ENCODE data around the gene TTC7B.

The TTC7B gene

DNA sequence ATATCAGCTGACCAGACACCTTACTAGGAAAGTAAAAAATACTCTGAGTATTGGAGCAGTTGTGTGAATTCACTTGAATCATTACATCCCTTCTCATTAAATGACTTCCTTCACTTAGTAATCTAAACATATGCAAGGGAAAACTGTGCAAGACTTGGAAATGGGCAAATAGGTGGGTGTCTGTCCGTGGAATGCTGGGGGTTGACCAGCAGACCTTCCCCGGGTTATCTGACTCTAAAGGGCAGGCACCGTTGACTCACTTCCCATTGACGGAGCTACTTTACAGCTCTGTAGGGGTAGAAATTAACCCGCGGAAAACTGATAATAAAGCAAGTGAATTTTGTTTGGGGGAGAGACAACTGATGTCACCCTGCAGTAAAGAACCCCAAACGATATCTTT lies 199.3 kb downstream of the TTC7B start:
- DNase-seq (ENCODE audit: low read depth, low spot score): no peak
- TF ChIP-seq, protein P1, sequence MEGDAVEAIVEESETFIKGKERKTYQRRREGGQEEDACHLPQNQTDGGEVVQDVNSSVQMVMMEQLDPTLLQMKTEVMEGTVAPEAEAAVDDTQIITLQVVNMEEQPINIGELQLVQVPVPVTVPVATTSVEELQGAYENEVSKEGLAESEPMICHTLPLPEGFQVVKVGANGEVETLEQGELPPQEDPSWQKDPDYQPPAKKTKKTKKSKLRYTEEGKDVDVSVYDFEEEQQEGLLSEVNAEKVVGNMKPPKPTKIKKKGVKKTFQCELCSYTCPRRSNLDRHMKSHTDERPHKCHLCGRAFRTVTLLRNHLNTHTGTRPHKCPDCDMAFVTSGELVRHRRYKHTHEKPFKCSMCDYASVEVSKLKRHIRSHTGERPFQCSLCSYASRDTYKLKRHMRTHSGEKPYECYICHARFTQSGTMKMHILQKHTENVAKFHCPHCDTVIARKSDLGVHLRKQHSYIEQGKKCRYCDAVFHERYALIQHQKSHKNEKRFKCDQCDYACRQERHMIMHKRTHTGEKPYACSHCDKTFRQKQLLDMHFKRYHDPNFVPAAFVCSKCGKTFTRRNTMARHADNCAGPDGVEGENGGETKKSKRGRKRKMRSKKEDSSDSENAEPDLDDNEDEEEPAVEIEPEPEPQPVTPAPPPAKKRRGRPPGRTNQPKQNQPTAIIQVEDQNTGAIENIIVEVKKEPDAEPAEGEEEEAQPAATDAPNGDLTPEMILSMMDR (IDR thresholded peaks at IDR 0.05; ENCODE audit: insufficient read depth, low read length, missing control alignments): no peak
- POLR2A ChIA-PET: interaction anchor here (0.6 kb wide), 1 partner anchor 12 kb away, joined by 5 read pairs; no protein-coding TSS in a partner anchor
- no peak overlapping the region for H3K4me3 ChIP-seq (ENCODE audit: low read depth, low read length)
- CTCF ChIA-PET: no interaction called here

DNA sequence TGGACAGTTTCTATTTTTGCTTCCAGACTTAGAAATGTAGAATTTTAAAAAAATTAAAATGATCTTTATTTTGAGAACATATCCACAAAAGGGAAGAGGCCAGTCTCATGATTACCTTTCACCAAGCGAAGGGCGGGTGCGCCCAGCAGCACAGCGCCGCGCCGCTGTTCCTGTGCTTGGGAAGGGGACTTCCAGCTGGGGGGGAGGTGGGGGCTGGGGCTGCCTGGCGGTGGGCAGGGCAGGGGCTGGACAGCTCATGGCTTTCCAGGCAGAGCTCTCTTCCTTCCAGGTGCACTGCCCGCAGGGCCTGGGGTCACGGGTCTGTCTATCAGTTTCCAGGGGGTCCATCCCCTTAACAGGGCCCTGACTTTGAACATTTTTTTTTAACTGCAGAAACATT lies 199.9 kb downstream of the TTC7B start:
- CTCF ChIA-PET: no interaction called here
- TF ChIP-seq, protein P1 (IDR thresholded peaks at IDR 0.05; ENCODE audit: insufficient read depth, low read length, missing control alignments): no peak

DNA sequence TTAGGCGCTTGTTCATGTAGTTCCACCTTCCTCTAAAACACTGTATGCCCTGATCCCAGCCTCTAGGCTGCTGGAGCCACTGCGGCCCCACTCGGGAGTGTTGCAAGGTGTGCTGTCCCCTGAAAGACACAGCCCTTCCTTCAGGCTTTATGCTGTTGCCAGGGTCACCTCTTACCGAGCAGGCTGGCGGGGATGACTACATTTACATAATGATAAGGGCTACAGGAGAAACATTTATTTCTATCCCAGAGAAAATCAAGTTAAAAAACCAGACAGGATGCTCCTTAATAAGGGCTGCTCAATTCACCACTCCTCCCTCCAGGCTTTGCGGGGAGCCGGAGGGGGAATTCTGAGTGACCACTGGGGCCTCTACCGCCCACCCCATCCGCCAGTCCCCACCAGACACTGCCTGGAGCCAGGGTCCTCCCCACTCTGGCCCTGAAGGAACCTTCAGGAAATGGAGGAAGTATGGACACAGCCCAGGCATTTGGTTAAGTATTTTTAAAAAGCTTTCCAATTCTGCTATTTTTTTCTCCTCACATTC lies 200.6 kb downstream of the TTC7B start:
- no peak overlapping the region for H3K4me3 ChIP-seq (ENCODE audit: low read depth, low read length)
- ChIA-PET CTCF (interaction anchor here (1.1 kb wide), 1 partner anchor 10 kb away, joined by 3 read pairs; no protein-coding TSS in a partner anchor), POLR2A (no interaction called here)
- no peak for DNase-seq (ENCODE audit: low read depth, low spot score)
- TF ChIP-seq, protein P1 (IDR thresholded peaks at IDR 0.05; ENCODE audit: insufficient read depth, low read length, missing control alignments): no peak

More for the DNA sequence above, 199.9 kb downstream of the TTC7B start:
- no peak overlapping the region for H3K4me3 ChIP-seq (ENCODE audit: low read depth, low read length)
- POLR2A ChIA-PET: interaction anchor here (0.6 kb wide), 1 partner anchor 13 kb away, joined by 5 read pairs; no protein-coding TSS in a partner anchor
- DNase-seq (ENCODE audit: low read depth, low spot score): no peak

DNA sequence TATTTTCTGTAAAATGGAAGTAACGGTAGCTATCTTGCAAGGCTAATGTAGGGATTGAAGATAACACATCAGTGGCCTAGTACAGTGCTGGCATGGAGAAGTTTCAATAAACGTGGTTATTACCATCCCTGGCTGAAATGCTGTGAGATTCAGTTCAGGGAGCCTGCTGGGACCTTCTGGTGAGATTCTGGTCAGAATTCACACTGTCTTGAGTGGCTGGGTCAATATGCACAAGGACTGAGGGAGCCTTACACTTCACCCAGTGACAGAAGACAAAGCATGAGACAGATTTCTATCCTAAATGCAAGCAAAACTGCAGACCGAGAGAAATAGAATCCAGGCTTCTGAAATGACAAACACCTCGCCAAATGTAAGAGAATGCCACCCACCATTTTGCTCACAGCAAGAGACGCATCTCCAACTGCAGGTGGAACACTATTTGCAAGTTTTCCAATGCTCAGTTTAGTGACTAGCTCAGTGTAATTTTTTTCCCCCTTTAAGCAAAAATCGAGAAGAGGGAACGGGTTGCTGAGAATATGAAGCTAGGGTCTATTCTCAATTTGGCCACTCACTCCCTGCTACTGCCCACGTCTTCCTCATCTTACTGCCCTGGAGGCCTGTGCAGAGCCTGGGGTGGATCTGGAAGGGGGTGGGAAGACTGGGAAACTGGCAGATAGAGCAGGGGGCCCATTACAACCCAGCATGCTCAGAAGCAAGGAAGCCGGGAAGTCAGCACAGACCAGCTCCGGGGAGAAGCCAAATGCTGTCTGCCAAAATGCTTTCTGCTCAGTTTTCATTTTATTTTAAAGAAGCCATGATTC lies 201.3 kb downstream of the TTC7B start:
- no peak overlapping the region for H3K4me3 ChIP-seq (ENCODE audit: low read depth, low read length)
- TF ChIP-seq, protein P1 (IDR thresholded peaks at IDR 0.05; ENCODE audit: insufficient read depth, low read length, missing control alignments): no peak
- CTCF ChIA-PET: interaction anchor here (1.1 kb wide), 1 partner anchor 11 kb away, joined by 3 read pairs; no protein-coding TSS in a partner anchor
- POLR2A ChIA-PET: no interaction called here
- DNase-seq (ENCODE audit: low read depth, low spot score): no peak

DNA sequence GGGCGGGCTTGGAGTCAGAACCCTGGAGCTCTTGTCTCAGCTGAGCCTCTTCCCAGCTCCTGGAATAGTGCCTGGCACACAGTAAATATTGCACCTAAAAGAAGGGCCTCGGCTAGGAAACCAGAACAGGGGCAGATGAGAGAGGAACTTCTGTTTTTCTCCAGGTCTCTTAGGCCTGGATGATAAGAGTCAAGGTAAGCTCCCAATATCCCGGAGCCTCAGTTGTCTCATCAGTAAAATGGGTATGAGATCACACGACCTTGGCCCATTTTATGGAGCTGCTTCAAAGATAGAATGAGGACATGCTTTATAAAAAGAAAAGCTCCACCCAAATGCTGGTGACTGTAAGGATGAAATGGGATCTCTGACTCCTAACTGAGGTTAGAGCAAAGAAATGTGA lies 202.2 kb downstream of the TTC7B start:
- TF ChIP-seq, protein P1 (IDR thresholded peaks at IDR 0.05; ENCODE audit: insufficient read depth, low read length, missing control alignments): no peak
- ChIA-PET POLR2A (no interaction called here), CTCF (no interaction called here)
- DNase-seq (ENCODE audit: low read depth, low spot score): no peak
- H3K4me3 ChIP-seq (ENCODE audit: low read depth, low read length): no peak overlapping the region

DNA sequence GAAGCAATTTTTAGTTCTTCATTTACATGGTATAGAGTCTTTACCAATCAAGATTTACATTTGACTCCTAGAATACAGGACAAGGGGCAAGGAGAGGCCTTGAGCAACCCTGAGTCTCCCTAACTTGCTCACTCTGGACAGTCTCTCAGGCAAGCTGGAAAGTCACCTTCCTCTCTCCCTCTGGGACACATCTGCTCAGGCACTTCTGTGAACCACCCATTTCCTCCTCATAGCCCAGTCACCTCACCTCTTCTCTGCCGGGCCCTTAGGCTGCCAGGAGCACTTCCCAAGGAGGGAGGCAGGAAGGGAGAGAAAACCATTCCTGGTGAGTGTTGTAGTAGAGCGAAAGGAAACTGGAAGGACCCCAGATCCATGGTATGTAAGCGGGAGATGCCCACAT lies 202.8 kb downstream of the TTC7B start:
- POLR2A ChIA-PET: no interaction called here
- CTCF ChIA-PET: no interaction called here

More for the DNA sequence above, 202.8 kb downstream of the TTC7B start:
- TF ChIP-seq, protein P1 (IDR thresholded peaks at IDR 0.05; ENCODE audit: insufficient read depth, low read length, missing control alignments): no peak
- DNase-seq (ENCODE audit: low read depth, low spot score): no peak
- no peak overlapping the region for H3K4me3 ChIP-seq (ENCODE audit: low read depth, low read length)
